Neuronal stem cell (in vitro differentiated cells): Measurements from ENCODE around the gene SAMD4A.

Experiments
- DNase-seq: peaks from one replicate; pipeline ENCODE4 v3.0.0-alpha.2; 2013; ENCODE audit warnings: low spot score
- H2AFZ ChIP-seq: one replicate; pipeline ENCODE4 v1.6.1; 2013; ENCODE audit warnings: mild to moderate bottlenecking, low read length, inconsistent platforms
- H2AK5ac ChIP-seq: 2 replicates; pipeline ENCODE4 v1.6.1; 2013; ENCODE audit warnings: low read depth, mild to moderate bottlenecking, inconsistent platforms, low read length, moderate library complexity, mixed read lengths
- H2BK120ac ChIP-seq: 2 replicates; pipeline ENCODE4 v1.6.1; 2013; ENCODE audit warnings: low read depth, mild to moderate bottlenecking, inconsistent platforms, low read length, moderate library complexity, mixed read lengths
- H2BK12ac ChIP-seq: one replicate; pipeline ENCODE4 v1.6.1; 2013; ENCODE audit warnings: low read length, inconsistent platforms
- H2BK15ac ChIP-seq: 2 replicates; pipeline ENCODE4 v1.6.1; 2013; ENCODE audit warnings: mild to moderate bottlenecking, low read length, inconsistent platforms, mixed read lengths
- H2BK5ac ChIP-seq: one replicate; pipeline ENCODE4 v1.6.1; 2013; ENCODE audit warnings: inconsistent platforms, mild to moderate bottlenecking, low read length, moderate library complexity
- H3K14ac ChIP-seq: one replicate; pipeline ENCODE4 v1.6.1; 2013; ENCODE audit warnings: low read length, inconsistent platforms
- H3K18ac ChIP-seq: 2 replicates; pipeline ENCODE4 v1.6.1; 2013; ENCODE audit warnings: low read length, inconsistent platforms
- H3K23ac ChIP-seq: 2 replicates; pipeline ENCODE4 v1.6.1; 2013; ENCODE audit warnings: low read depth, mild to moderate bottlenecking, mixed read lengths, low read length, inconsistent platforms; ENCODE audit not compliant: poor library complexity
- H3K27ac ChIP-seq: replicated peaks from 3 replicates; pipeline ENCODE4 v1.5.1; 2013; ENCODE audit warnings: low read length, inconsistent platforms
- H3K27me3 ChIP-seq, 3 experiments: 2 replicates each; pipeline ENCODE4 v1.6.1; 2013; ENCODE audit warnings: low read length in 3 of 3, mild to moderate bottlenecking in 2 of 3, inconsistent platforms in 1 of 3, low read depth in 1 of 3, mixed read lengths in 1 of 3, moderate library complexity in 1 of 3; ENCODE audit not compliant: control insufficient read depth in 3 of 3, insufficient read depth in 3 of 3
- H3K36me3 ChIP-seq, 2 donors: replicated peaks in 1 of 2; 2 replicates each; pipeline ENCODE4 v1.6.1; 2013; ENCODE audit warnings: low read length in 2 of 2; ENCODE audit not compliant: control insufficient read depth in 2 of 2, insufficient read depth in 2 of 2
- H3K4ac ChIP-seq: 2 replicates; pipeline ENCODE4 v1.6.1; 2013; ENCODE audit warnings: inconsistent platforms, mild to moderate bottlenecking, low read length, moderate library complexity
- H3K4me1 ChIP-seq, 2 donors: 1 replicate in 1 of 2; 2 replicates in 1 of 2; pipeline ENCODE4 v1.6.1; 2013; ENCODE audit warnings: low read length in 2 of 2, low read depth in 1 of 2; ENCODE audit not compliant: control insufficient read depth in 2 of 2, insufficient read depth in 1 of 2
- H3K4me2 ChIP-seq: one replicate; pipeline ENCODE4 v1.6.1; 2013; ENCODE audit warnings: mild to moderate bottlenecking, low read length, inconsistent platforms; ENCODE audit not compliant: insufficient read depth, poor library complexity, severe bottlenecking
- H3K4me3 ChIP-seq, 2 donors: 2 replicates each; pipeline ENCODE4 v1.5.1; 2013; ENCODE audit warnings: low read length in 2 of 2, mild to moderate bottlenecking in 2 of 2, inconsistent platforms in 1 of 2, moderate library complexity in 1 of 2
- H3K79me1 ChIP-seq: one replicate; pipeline ENCODE4 v1.6.1; 2013; ENCODE audit warnings: low read depth, mild to moderate bottlenecking, inconsistent platforms, low read length, moderate library complexity
- H3K9ac ChIP-seq: one replicate; pipeline ENCODE4 v1.6.1; 2013; ENCODE audit warnings: mild to moderate bottlenecking, low read depth, low read length, inconsistent platforms; ENCODE audit not compliant: poor library complexity
- H3K9me3 ChIP-seq, 2 donors: replicated peaks in 1 of 2; 2 replicates each; pipeline versions ENCODE3 to v1.6.1; 2013; ENCODE audit warnings: low read length in 2 of 2, mild to moderate bottlenecking in 2 of 2, inconsistent platforms in 1 of 2, low read depth in 1 of 2, mixed read lengths in 1 of 2, moderate library complexity in 1 of 2; ENCODE audit not compliant: control insufficient read depth in 2 of 2, insufficient read depth in 1 of 2
- H4K8ac ChIP-seq: one replicate; pipeline ENCODE4 v1.6.1; 2013; ENCODE audit warnings: low read depth, mild to moderate bottlenecking, inconsistent platforms, low read length, moderate library complexity
- H4K91ac ChIP-seq: one replicate; pipeline ENCODE4 v1.6.1; 2013; ENCODE audit warnings: low read length, low read depth, mild to moderate bottlenecking, inconsistent platforms; ENCODE audit not compliant: poor library complexity
- WGBS, 2 donors: extraction: QIAGEN DNeasy Blood & Tissue Kit; methylation state at CpG; one replicate each; pipeline ENCODE4 v1.1.7; 2013; ENCODE audit warnings: missing lambda C conversion rate in 2 of 2, mixed read lengths in 1 of 2; ENCODE audit not compliant: insufficient read length in 2 of 2, insufficient replicate concordance in 1 of 2; ENCODE audit errors: extremely low coverage in 2 of 2; 5-methylcytosine and 5-hydroxymethylcytosine counted together

Gene SAMD4A

DNA sequence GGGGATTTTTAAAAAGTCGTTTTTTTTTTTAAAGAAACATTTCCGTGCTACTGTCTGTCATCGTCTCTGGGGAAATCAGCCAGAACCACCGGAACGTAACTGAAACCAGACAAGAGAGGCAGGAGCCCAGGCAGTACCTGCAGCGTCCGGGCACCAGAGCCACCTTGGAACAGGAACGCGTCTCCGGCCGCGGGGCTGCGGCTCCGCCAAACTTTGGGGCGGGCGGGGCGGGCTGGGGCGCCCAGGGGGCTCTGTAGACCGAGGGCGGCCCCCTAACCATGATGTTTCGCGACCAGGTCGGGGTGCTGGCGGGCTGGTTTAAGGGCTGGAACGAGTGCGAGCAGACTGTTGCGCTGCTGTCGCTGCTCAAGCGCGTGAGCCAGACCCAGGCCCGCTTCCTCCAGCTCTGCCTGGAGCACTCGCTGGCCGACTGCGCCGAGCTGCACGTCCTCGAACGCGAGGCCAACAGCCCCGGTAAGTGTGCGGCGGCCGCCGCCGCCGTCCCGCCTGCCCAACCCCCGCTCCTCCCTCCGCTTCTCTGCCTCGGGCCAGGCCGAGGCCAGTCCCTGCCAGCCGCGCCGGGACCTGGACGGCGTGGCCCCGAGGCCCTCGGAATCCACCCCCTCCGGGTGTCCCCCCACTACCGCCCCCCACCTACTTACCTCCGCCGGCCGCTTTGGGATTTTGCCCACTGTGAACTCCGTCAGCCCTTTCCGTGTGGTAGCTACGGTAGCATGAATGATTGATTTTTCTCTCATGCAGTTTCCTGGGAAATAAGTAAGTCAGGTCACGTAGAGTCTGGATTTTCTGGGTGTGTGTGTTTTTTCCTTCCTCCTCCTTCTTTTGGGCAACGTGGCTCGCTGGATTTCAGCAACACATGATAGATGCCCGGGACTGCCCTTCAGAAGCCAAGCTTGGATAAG is 972 bp downstream of the SAMD4A start:
- Histone ChIP-seq H4K91ac (no peak overlapping the region), H3K4ac (no peak overlapping the region), H3K4me2 (peak overlapping the region; percentile 95), H3K4me1 (peaks cover 12 to 24% of the 10 kb centered on the region in 2 donors), H3K4me3 (peak overlapping the region; percentile 74 to 86), H3K79me1 (peaks cover 5% of the 10 kb centered on the region), H2AFZ (peak overlapping the region; percentile 97), H3K9me3 (peaks cover 2 to 11% of the 10 kb centered on the region in 2 donors), H3K36me3 (peaks cover 2 to 29% of the 10 kb centered on the region in 2 donors), H2BK120ac (no peak overlapping the region), H2BK12ac (no peak overlapping the region), H4K8ac (no peak overlapping the region), H3K23ac (peak overlapping the region; percentile 78), H3K27ac (no peak overlapping the region), H3K14ac (no peak overlapping the region), H3K18ac (peak overlapping the region; percentile 97), H2BK15ac (peak overlapping the region; percentile 88), H3K9ac (peak overlapping the region; percentile 92), H2BK5ac (peak overlapping the region; percentile 72), H2AK5ac (no peak overlapping the region), H3K27me3 (peaks cover 0 to 6% (median 0%) of the 10 kb centered on the region in 3 experiments)
- no CpG with 5 or more reads among the region's 70 CpGs for WGBS, 2 donors
- DNase-seq: peak; percentile 44

- no peak for DNase-seq
- Histone ChIP-seq H2BK120ac (no peak overlapping the region), H3K4me1 (peaks cover 12 to 24% of the 10 kb centered on the region in 2 donors), H3K4ac (no peak overlapping the region), H3K79me1 (peaks cover 5% of the 10 kb centered on the region), H2BK15ac (no peak overlapping the region), H3K4me3 (peak overlapping the region in 1 of 2 donors; percentile 74), H2BK12ac (no peak overlapping the region), H4K8ac (no peak overlapping the region), H3K27ac (no peak overlapping the region), H3K4me2 (peak overlapping the region; percentile 56), H2AK5ac (no peak overlapping the region), H4K91ac (no peak overlapping the region), H2AFZ (peak overlapping the region; percentile 42), H2BK5ac (no peak overlapping the region), H3K9me3 (peaks cover 2 to 20% of the 10 kb centered on the region in 2 donors), H3K36me3 (peaks cover 4 to 40% of the 10 kb centered on the region in 2 donors), H3K23ac (no peak overlapping the region), H3K9ac (no peak overlapping the region), H3K18ac (peak overlapping the region; percentile 29), H3K27me3 (peaks cover 0 to 6% (median 0%) of the 10 kb centered on the region in 3 experiments), H3K14ac (no peak overlapping the region)
- no CpG with 5 or more reads among the region's 13 CpGs for WGBS, 2 donors
Observed at GRCh38 chr14:54568821-54569595, 2.1 kb downstream of the SAMD4A start.

- DNase-seq: no peak
- no peak overlapping the region for H3K9ac ChIP-seq
- H2BK120ac ChIP-seq: no peak overlapping the region
- no peak overlapping the region for H2AK5ac ChIP-seq
- H3K4me2 ChIP-seq: no peak overlapping the region
- peaks cover 4 to 44% of the 10 kb centered on the region in 2 donors for H3K36me3 ChIP-seq
- no peak overlapping the region for H4K91ac ChIP-seq
- H2BK15ac ChIP-seq: no peak overlapping the region
- H3K79me1 ChIP-seq: peaks cover 5% of the 10 kb centered on the region
- peaks cover 7 to 17% of the 10 kb centered on the region in 2 donors for H3K4me1 ChIP-seq
- no peak overlapping the region for H4K8ac ChIP-seq
- no CpG with 5 or more reads among the region's 5 CpGs for whole genome bisulfite sequencing, 2 donors
- no peak overlapping the region for H3K18ac ChIP-seq
- H3K4me3 ChIP-seq: no peak overlapping the region
- no peak overlapping the region for H2BK12ac ChIP-seq
- H3K9me3 ChIP-seq: peaks cover 2 to 23% of the 10 kb centered on the region in 2 donors
- H2BK5ac ChIP-seq: no peak overlapping the region
- no peak overlapping the region for H3K23ac ChIP-seq
- no peak overlapping the region for H2AFZ ChIP-seq
- H3K27ac ChIP-seq: no peak overlapping the region
- H3K14ac ChIP-seq: no peak overlapping the region
- no peak overlapping the region for H3K4ac ChIP-seq
- H3K27me3 ChIP-seq: no peaks in the 10 kb centered on the region
Observed at GRCh38 chr14:54570047-54570446, 3.1 kb downstream of the SAMD4A start.
